Activated CD8-positive, alpha-beta memory T cell treated with anti-CD3 and anti-CD28 coated beads, Interleukin-2, amount 50 U/mL, for 1 hour (primary cell): ENCODE results near the gene DNTTIP2.
"Not testable (repeated sequence)": the region's sequence is repeated elsewhere in the genome, so short reads cannot be mapped to it uniquely, and the experiment has no call there.

Experiments
- DNase-seq: peaks from one replicate; pipeline ENCODE4 v3.0.0-alpha.2; 2020; ENCODE audit errors: extremely low read depth

DNTTIP2 gene

GRCh38 chr1:93840956-93841482 is 38.0 kb downstream of the DNTTIP2 start:
- no peak for DNase-seq

DNA sequence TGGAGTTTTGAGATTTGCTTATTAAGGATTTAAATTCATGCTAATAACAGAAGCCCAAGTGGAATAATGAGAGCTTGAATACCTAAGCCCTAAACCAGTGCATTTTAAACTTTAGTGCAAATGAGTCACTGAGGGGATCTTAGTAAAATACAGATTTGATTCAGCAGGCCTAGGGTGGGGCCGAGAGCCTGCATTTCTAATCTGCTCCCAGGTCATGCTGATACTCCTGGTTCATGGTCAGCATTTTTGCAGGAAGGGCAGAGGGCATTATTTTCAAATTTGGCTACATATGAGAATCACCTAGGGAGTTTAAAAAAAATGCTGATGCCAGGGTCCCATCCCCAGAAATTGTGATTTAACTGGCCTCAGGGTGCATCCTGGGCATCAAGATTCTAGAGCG is 39.3 kb downstream of the DNTTIP2 start:
- no peak for DNase-seq

DNA sequence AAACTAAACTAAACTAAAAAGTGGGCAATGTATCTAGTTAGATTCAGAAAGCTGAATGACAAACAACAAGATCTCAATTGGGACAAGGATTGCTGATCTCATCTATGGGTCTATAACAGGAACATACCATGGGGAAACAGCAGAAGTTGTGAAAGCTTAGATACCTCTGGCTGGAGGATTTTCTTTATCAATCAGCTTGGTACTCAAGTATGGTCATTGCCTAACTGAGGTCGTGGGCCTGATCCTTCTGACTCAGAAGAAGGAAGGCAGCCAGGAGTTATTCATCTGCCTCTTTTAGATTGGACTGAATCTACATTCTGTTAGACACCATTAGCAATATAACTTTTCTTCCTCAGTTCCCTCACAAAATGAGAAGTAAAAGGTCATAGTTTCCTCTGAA is 39.7 kb downstream of the DNTTIP2 start:
- no peak for DNase-seq

- DNase-seq: no peak
Measured at GRCh38 chr1:93837961-93838360, 41.0 kb downstream of the DNTTIP2 start.

GRCh38 chr1:93833293-93833692 is 45.7 kb downstream of the DNTTIP2 start:
- not testable (repeated sequence) for DNase-seq

DNA sequence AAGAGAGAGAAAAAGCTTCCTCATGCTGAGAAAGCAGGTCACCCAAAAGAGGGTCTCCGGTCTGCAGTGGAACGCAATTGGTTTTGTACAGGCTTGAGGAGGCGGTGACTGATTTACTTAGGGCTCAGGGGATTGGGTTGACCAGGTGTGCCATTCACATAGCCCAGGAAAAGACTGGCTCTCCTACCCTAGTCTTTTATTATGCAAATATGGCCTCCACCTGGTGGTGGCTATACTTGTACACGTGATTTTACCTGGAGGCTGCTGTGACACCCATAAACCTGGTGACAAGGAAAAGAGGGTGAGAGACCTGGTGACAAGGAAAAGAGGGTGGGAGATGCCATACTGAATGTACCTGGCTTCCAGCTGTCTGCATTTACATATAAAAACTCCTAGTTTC is 49.9 kb downstream of the DNTTIP2 start:
- DNase-seq: no peak

DNA sequence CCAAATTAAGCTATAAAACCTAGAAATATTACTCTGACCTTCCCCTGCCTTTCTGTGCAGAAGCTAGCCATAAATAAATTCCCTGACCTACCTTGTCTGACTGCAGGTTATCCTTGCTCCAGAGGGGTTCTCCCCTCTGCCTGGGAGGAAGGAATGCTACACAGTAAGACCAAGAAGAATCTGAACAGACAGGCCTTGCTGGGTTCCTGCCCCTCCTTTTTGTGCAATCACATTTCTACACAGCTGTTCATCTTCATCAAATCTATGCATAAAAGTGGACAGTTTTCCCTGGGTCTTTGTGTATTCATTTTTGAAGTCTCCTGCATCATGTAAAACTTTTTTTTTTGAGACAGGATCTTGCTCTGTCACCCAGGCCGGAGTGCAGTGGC is 50.6 kb downstream of the DNTTIP2 start:
- no peak for DNase-seq

DNA sequence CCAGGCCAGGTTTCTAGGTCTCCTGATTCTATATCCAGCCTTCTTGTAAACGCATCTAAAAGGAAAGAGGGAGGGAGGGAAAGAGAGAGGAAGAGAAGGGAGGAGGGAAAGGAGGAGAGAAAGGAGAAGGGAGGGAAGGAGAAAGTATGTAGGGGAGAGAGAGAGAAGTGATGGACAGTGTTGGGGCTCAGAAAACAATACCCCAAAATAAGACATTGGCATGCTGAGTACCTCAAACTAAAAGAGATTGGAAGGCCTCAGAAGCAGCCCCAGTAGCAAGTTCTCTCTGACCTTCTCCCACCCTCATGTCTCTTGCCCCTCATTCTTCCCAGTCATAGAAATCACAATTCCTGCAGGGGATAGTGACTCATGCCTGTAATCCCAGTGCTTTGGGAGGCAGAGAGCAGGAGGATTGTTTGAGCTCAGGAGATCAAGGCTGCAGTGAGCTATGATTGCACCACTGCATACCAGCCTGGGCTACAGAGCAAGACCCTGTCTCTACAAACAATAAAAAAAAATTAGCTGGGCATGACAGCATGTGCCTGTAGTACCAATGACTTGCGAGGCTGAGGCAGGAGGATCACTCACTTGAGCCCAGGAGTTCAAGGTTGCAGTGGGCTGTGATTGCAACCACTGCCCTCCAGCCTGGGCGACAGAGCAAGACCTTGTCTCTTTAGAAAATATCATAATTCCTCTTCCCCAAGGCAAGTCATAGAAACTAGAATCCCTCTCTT is 51.2 kb downstream of the DNTTIP2 start:
- DNase-seq: no peak

DNA sequence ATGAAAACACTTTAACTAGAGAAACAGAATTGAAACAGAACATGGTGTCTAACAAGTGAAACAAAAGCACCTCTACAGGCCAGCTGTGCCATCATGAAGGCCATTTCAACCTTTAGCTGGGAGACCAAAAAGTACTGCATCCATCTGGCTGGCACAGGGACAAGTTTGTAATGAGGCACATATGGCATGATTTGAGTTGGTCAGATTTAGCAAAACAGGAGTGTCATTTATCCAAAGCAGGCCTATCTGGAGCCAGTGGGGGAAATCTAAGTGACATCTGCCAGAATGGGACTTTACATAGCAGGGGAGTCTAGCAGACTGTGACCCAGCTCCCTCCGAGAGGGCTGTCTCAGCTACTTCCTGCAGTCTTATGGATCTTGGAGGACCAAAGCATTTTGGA is 51.9 kb downstream of the DNTTIP2 start:
- DNase-seq: no peak

- DNase-seq: no peak
Measured at GRCh38 chr1:93824834-93825233, 54.2 kb downstream of the DNTTIP2 start.

DNA sequence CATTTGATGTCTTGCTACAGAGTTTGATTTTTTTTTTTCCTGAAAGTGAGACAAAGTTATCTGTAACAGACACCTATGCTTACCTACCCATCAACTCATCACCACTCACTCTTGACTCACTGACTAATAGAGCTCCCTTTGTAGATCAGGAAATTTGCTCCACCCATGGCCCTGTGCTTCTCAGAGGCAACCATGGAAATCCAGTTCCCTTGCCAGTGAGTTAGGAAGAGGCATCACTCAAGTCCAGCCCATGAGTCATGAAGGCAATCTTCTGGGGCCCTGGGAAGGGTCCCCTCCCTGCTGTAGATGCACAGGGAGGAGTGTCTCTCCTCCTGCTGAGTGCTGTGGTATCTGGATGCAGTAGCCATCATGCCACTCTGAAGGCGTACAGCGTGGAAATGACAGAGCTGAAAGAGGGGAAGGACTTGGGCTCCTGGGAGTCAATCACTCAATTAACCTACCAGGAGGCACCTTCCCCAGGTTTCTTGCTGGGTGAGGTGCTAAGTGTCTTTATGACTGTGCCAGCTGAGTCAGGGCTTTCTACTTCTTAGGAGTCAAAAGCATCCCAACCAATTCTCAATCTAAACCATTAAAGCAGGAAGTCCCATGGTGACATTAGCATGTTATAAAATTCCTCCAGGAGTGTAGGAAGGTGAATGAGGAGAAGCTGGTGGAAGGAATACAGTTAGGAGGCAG is 56.1 kb downstream of the DNTTIP2 start:
- no peak for DNase-seq

DNA sequence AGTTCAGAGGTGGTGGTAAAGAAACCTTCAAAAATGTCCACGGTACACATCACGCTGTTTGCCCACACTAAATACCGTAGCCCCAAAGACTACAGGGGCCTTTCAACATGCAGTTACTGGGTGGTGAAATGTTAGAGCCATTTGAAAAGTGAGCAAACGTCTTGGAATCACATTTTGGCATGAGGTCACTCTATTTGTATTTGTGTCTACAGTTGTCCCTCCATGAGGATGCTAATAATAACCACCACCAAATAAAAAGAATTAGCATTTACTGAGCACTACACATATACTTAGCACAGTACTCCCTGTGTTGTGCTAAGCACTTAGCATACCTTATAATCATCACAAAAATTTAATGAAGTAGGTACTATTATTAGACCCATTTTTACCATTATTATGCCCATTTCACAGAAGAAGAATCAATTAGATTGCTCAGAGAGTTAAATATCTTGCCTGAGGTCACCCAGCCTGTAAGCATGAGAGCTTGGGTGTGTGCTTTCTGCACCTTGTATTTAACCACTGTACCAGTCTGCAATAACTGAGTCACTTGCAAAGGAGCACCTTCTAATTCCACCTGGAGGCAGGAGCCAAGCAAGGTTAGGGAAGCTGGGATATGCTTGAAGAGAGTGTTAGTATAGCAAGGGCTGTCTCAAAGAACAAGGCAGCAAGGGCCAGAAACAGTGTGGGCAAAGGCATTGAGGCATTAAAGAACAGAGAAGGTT is 57.4 kb downstream of the DNTTIP2 start:
- no peak for DNase-seq

GRCh38 chr1:93820554-93821422 is 58.2 kb downstream of the DNTTIP2 start:
- no peak for DNase-seq

DNA sequence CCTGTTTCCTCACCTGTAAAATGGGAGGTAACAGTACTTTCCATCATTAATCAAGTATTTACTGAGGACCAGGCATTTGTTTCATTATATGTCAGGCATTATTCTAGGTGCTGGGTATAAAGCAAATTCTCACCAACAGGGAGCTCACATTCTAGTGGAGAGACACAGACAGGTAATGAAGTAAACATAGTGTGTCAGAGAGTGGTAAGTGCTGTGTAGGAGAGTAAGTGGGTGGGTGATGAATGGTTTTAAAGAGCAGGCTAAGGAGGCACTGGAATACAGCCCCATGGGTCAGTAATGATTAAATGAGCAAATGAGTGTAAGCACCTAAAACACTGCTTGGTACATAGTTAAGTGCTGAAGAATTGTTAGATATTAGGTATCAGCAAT is 60.4 kb downstream of the DNTTIP2 start:
- DNase-seq: no peak

GRCh38 chr1:93817819-93818569 is 61.0 kb downstream of the DNTTIP2 start:
- DNase-seq: peak; percentile 3

DNA sequence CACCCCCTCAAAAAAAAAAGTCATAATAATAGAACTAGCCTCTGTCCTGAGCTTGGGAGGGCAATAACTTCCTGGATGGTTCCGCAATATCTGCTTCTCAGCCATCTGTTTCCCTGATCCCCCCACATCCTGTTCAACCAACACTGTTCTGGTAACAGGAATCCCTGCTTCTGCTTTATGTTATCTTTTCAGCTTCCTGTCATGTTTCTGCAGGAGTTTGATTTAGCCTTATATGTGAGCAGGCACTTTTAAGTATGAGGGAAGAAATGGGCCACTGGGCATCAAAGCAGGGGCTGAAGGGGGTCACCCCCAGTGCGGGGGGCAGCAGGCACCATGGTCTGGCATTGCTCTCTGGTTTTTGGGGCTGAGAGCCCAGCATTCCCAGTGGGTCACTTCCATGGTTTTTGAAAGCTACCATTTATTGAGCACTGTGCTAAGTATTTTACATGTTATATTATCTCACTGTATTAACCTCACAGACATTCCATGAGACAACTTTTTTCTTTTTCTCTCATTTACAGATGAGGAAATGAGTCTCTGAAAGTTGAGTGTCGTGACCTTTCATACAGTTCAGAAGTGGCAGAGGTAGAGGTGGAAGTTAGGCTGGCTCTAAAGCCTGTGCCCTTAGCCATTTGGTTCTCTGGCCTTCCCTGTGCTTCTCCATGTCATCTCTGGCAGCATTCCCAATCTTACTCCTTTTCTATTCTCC is 61.9 kb downstream of the DNTTIP2 start:
- no peak for DNase-seq
